Fibroblast of lung (primary cell): Measurements from ENCODE around the gene GOLGA6A. TPM values are rescaled to one million over a fixed set of nuclear protein-coding genes. Genes with fewer than 3 reads are reported as not detected.
A peak's percentile ranks its signal among the peaks of the same experiment; 100 is the strongest.
"Not testable (repeated sequence)": the region's sequence is repeated elsewhere in the genome, so short reads cannot be mapped to it uniquely, and the experiment has no call there.

Source experiments
- DNase-seq, 2 donors: peaks; one replicate each; pipeline versions ENCODE4 v3.0.0 to v3.0.0-alpha.2; 2010; ENCODE audit warnings: low read depth in 2 of 2
- H2AFZ ChIP-seq: 2 replicates; pipeline ENCODE4 v1.5.1; 2012; ENCODE audit warnings: low read length, control low read depth, inconsistent platforms
- H3K27ac ChIP-seq: 2 replicates; pipeline ENCODE4 v1.5.1; 2011; ENCODE audit warnings: low read length, control low read depth; ENCODE audit not compliant: insufficient read depth
- H3K27me3 ChIP-seq: 2 replicates; pipeline ENCODE4 v1.5.1; 2011; ENCODE audit warnings: mild to moderate bottlenecking, low read length; ENCODE audit not compliant: control insufficient read depth, insufficient read depth
- H3K36me3 ChIP-seq: 2 replicates; pipeline ENCODE4 v1.5.1; 2011; ENCODE audit warnings: low read length; ENCODE audit not compliant: control insufficient read depth, insufficient read depth
- H3K4me1 ChIP-seq: 2 replicates; pipeline ENCODE4 v1.5.1; 2011; ENCODE audit warnings: low read length; ENCODE audit not compliant: control insufficient read depth, insufficient read depth; ENCODE audit errors: extremely low read depth
- H3K4me2 ChIP-seq: 2 replicates; pipeline ENCODE4 v1.5.1; 2011; ENCODE audit warnings: low read length, control low read depth; ENCODE audit not compliant: insufficient read depth; ENCODE audit errors: extremely low read depth
- H3K4me3 ChIP-seq, 4 experiments: fragments of 200-600 bp in 1 of 4; sonication (generic) in 1 of 4; replicated peaks in 1 of 4; 2 replicates each; pipeline ENCODE4 v1.5.1; 2011 to 2016; ENCODE audit warnings: low read length in 4 of 4, low read depth in 3 of 4, mild to moderate bottlenecking in 3 of 4, control low read depth in 2 of 4, inconsistent platforms in 1 of 4, mixed read lengths in 1 of 4; ENCODE audit not compliant: insufficient read depth in 1 of 4; ENCODE audit errors: control extremely low read depth in 1 of 4
- H3K79me2 ChIP-seq: 2 replicates; pipeline ENCODE4 v1.5.1; 2012; ENCODE audit warnings: mild to moderate bottlenecking, low read length, inconsistent platforms; ENCODE audit not compliant: control insufficient read depth, insufficient read depth
- H3K9ac ChIP-seq: 2 replicates; pipeline ENCODE4 v1.5.1; 2011; ENCODE audit warnings: mild to moderate bottlenecking, low read length, control low read depth; ENCODE audit not compliant: insufficient read depth
- H3K9me3 ChIP-seq: 2 replicates; pipeline ENCODE4 v1.5.1; 2012; ENCODE audit warnings: low read depth, low read length; ENCODE audit not compliant: control insufficient read depth, insufficient read depth
- H4K20me1 ChIP-seq: 2 replicates; pipeline ENCODE4 v1.5.1; 2011; ENCODE audit warnings: low read length; ENCODE audit not compliant: control insufficient read depth, insufficient read depth; ENCODE audit errors: extremely low read depth
- polyA plus RNA-seq, 2 donors: library from polyadenylated mRNA; depleted of rRNA in 1 of 2; stranded (reverse) in 1 of 2; unstranded in 1 of 2; fragments of >200 nt; gene quantifications; 2 replicates each; pipeline ENCODE4 v1.2.1, GENCODE V29; 2011 to 2012; ENCODE audit warnings: missing spikeins in 1 of 2
- total RNA-seq: library from RNA; depleted of rRNA; stranded (reverse); fragments of >200 nt; gene quantifications from 2 replicates; pipeline ENCODE4 v1.2.1, GENCODE V29; 2014
- TF ChIP-seq, protein P1 (sequence below), 2 donors: IDR thresholded peaks in 1 of 2; conservative IDR thresholded peaks in 1 of 2; 1 replicate in 1 of 2; 2 replicates in 1 of 2; pipeline ENCODE4 v1.5.1; 2011 to 2012; ENCODE audit warnings: low read length in 2 of 2, control low read depth in 1 of 2, inconsistent platforms in 1 of 2, low read depth in 1 of 2, mild to moderate bottlenecking in 1 of 2

Gene GOLGA6A
- total and polyA plus RNA-seq, 2 donors (not counting 1 experiment from before 2014, with no cell fraction given) = under 0.01 TPM; not detected in 1

DNA sequence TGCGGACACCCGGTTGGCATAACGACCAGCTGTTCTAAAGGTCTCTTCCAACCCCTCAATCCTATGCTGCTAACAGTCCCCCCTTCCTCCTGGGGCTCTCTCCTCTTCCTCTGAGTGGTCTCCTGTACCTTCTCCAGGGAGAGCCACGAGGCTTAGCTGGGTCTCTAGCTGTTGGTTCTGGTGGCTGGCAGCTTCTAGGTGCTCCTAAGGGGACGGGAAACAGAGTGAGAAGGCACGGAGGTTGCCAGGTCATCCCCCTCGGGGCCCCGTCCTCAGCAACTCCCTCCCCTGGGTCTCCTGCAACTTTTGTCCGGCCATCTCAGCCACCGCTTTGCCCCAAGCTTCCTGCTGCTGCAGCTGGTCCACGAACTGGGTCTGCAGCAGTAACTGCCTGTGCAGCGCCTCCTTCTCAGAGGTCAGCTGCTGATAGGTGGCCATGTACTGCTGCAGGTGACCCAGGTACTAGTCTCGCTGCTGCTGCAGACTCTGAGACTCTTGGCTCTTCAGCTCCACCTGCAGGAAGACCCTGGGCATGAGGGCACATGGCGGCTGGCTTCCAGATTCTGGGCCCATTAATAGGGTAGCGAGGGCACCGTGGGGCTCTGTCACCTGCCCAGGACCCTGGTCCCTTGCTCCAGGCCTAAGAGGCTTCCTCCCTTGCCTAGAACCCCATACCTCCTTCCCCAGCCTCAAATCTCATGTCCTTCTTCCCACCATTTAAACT is 9.6 kb downstream of the GOLGA6A start:
- not testable (repeated sequence) for H4K20me1 ChIP-seq, H3K27me3 ChIP-seq, H3K9ac ChIP-seq, H3K36me3 ChIP-seq, DNase-seq, H3K27ac ChIP-seq, H3K4me2 ChIP-seq, H3K4me1 ChIP-seq, H3K79me2 ChIP-seq, H3K4me3 ChIP-seq, H3K9me3 ChIP-seq, H2AFZ ChIP-seq
- TF ChIP-seq, protein P1, sequence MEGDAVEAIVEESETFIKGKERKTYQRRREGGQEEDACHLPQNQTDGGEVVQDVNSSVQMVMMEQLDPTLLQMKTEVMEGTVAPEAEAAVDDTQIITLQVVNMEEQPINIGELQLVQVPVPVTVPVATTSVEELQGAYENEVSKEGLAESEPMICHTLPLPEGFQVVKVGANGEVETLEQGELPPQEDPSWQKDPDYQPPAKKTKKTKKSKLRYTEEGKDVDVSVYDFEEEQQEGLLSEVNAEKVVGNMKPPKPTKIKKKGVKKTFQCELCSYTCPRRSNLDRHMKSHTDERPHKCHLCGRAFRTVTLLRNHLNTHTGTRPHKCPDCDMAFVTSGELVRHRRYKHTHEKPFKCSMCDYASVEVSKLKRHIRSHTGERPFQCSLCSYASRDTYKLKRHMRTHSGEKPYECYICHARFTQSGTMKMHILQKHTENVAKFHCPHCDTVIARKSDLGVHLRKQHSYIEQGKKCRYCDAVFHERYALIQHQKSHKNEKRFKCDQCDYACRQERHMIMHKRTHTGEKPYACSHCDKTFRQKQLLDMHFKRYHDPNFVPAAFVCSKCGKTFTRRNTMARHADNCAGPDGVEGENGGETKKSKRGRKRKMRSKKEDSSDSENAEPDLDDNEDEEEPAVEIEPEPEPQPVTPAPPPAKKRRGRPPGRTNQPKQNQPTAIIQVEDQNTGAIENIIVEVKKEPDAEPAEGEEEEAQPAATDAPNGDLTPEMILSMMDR (conservative IDR thresholded peaks at IDR 0.05 in 1 of 2, IDR thresholded peaks at IDR 0.05 in 1 of 2; ENCODE audit: low read depth in 1 of 2, low read length in 2 of 2) = peak in 1 of 2 donors; percentile 11

DNA sequence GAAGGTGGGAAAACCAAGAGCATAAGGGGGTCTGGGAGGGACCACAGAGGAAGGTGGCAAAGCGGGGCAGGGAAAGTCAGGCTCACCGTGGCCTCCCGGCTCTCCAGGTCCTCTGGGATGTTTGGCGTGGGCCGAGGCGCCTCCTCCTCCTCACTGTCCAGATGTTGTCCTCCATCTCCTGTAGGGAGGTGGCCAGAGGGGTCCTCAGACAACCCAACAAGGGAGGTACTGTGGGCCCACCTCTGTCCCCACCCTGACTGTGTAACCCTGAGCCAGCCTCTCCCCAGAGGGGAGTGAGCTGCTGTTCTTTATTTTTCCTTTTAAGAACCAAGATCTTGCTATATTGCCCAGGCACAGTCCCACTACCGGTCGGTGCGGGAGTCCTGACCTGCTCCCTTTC is 10.2 kb downstream of the GOLGA6A start:
- not testable (repeated sequence) for H2AFZ ChIP-seq, H3K9ac ChIP-seq, H3K4me2 ChIP-seq, H3K36me3 ChIP-seq, DNase-seq, H4K20me1 ChIP-seq, H3K4me1 ChIP-seq, H3K27ac ChIP-seq, H3K79me2 ChIP-seq, H3K4me3 ChIP-seq, H3K9me3 ChIP-seq, H3K27me3 ChIP-seq

DNA sequence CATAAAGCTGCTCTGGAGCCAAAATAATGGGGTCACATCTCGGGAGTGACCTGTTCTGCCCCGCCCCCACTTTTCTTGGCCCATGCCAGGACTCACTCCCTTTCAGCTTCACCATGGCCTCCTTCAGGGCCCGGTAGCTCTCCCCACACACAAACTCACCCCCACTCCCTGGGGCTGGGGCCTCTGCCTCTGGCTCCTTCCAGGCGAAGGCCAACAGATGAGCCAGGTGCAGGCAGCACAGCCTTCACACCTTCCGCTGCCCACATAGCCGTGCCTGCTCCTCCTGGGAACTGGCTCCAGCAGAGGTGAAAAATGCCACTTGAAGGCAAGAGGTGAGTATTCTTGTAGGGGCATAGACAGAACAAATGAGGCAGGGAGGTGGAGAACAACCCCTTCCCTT is 10.7 kb downstream of the GOLGA6A start:
- H3K9ac ChIP-seq, H3K4me3 ChIP-seq, H3K36me3 ChIP-seq, H3K27ac ChIP-seq, DNase-seq, H3K4me1 ChIP-seq, H3K79me2 ChIP-seq, H3K4me2 ChIP-seq, H3K27me3 ChIP-seq, H2AFZ ChIP-seq, H4K20me1 ChIP-seq, H3K9me3 ChIP-seq: not testable (repeated sequence)

DNA sequence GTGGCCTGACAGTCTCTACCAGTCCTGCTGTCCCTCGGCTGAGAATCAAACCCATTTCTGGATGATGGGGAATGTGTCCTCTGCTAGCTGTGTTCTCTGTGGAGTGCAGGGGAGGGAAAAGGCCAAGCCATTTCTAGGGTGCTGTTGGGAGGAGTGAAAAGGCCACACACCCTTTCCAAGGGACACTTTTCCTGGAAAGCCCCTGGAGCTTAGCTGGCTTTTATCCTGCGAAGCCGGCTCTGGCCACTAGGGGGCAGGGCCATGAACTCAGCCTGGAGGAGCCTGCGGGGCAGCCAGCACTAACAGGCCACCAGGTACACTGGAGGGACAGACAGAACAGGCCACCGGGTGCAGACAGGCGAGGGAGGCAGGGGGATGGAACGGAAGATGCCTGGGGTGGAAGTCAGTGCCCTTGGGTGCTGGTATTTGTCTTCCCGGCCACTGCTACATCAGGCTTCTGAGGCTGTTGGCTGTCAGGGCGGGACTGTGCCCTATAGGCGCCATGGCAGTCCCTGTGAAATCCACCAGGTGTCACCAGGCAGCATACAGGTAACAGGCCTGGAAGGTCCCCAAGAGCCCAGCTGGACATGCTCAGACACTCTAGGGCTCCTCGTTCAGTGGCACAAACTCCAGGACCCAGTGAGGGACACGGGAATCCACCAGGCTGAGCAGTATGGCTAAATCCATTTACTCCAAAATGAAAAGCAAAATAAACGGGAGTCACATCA is 16.5 kb downstream of the GOLGA6A start:
- not testable (repeated sequence) for H3K27ac ChIP-seq

DNA sequence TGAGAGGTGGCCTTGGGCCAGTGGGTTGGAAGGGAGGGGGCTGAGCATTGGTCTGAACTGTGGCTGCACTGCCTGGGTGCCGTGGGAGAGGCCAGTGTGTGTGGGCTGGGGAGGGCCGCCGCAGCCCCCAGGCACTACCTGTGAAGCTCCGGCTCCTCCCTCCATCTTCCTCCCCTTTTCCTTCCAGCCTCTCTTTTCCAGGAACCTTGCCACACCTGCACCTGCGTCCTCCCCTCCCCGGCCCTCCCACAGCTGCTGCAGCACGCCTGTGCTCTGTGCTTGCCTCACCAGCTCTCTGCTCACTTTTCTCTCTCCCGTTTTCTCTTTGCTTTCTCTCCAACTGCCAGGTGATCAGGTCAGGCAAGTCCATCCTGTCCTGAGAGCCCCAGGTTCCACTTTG is 17.5 kb downstream of the GOLGA6A start:
- H3K4me1 ChIP-seq, H3K4me2 ChIP-seq, H3K36me3 ChIP-seq, H3K79me2 ChIP-seq, H4K20me1 ChIP-seq, H3K27ac ChIP-seq, H3K27me3 ChIP-seq, H2AFZ ChIP-seq, H3K9me3 ChIP-seq, H3K4me3 ChIP-seq, DNase-seq, H3K9ac ChIP-seq: not testable (repeated sequence)

More for the DNA sequence above, 16.5 kb downstream of the GOLGA6A start:
- not testable (repeated sequence) for DNase-seq, H3K9me3 ChIP-seq, H3K4me3 ChIP-seq, H3K79me2 ChIP-seq, H3K36me3 ChIP-seq, H3K4me1 ChIP-seq, H3K4me2 ChIP-seq, H4K20me1 ChIP-seq, H2AFZ ChIP-seq, H3K27me3 ChIP-seq, H3K9ac ChIP-seq
- TF ChIP-seq, protein P1 (conservative IDR thresholded peaks at IDR 0.05 in 1 of 2, IDR thresholded peaks at IDR 0.05 in 1 of 2; ENCODE audit: low read depth in 1 of 2, low read length in 2 of 2) = peak in 1 of 2 donors; percentile 20
